GM21723 (cell line): ENCODE data around the gene TICRR.

ENCODE experiments used
- ATAC-seq: cut with Tn5 transposase; IDR thresholded peaks from one replicate; pipeline ENCODE4 v1.9.1; 2021; ENCODE audit warnings: mild to moderate bottlenecking, moderate library complexity; ENCODE audit not compliant: unreplicated experiment

TICRR gene

GRCh38 chr15:89670971-89671560, 95.8 kb downstream of the TICRR start:
- no peak for ATAC-seq

GRCh38 chr15:89671687-89672086, 96.4 kb downstream of the TICRR start:
- ATAC-seq: no peak

- ATAC-seq: no peak
These were observed 97.2 kb downstream of the TICRR start for GRCh38 chr15:89672221-89673164.

DNA sequence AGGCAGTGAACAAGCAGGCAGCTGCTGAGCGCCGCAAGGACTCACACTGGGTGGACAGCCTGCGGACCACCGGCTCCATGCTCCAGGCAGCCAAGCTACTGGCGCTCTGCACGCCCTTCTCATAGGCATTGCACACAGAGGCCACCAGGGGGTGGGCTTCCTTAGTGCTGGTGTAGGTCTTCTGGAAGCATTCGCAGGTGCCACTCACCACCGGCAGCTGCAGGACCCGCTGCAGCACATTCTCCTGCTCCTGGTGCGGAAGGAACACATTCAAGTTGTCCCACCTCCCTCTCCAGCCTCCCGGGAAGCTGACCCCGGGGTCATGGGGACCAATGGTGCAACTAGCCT, 97.9 kb downstream of the TICRR start:
- no peak for ATAC-seq

GRCh38 chr15:89674526-89674925, 99.3 kb downstream of the TICRR start:
- ATAC-seq: no peak

DNA sequence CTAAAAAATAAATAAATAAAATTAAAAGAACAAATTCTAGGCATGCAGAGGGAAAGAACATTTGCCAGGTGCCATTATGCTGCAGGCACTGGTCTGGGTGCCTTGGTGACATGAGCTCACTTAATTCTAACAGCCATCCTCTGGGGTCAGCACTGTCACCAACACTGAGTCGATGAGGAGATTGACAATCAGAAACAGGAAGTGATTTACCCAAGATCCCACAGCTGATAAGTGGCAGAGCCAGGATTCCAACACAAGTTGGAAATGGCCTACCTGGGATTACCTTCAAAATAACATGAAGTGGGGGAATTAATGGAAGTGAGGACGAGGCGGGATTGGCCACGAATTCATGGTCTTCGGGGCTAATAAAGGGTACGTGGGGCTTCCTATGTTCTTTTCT, 100.3 kb downstream of the TICRR start:
- ATAC-seq: no peak

DNA sequence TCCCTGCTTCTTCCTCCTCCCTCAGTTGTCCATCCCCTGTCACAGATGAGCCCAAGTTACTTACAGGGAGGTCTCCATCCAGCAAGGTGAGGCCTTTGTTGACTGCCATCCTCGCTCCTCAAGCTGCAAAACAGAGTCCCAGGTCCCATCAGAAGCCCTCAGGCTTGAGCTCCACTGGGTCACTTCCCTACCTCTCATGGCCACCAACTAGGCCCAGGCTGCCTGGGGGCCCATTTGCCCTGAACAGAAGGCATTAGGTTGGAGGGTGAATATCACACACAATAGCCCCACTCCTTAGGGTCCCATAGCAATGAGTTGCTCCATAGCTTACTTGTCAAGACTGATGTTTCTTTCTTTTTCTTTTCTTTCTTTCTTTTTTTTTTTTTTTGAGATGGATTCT, 102.1 kb downstream of the TICRR start:
- ATAC-seq: no peak
